HepG2 (cell line): ENCODE data around the gene MEDAG. TPM values are rescaled to one million over a fixed set of nuclear protein-coding genes. Genes with fewer than 3 reads are reported as not detected.
A peak's percentile ranks its signal among the peaks of the same experiment; 100 is the strongest.

ENCODE experiments used
- ATAC-seq: fragments of 200-7000 bp; cut with Tn5 transposase; 3 replicates; pipeline ENCODE4 v1.9.1; 2020; ENCODE audit warnings: mild to moderate bottlenecking, moderate library complexity
- BruUV-seq: library from RNA; stranded (reverse); fragments of 400-500 nt; replicated peaks from 2 replicates; lab custom pipeline; 2021; lab: Mats Ljungman, UMichigan
- CTCF ChIA-PET: fragments of 300-600 bp; formaldehyde crosslinking; extraction: SDS; loops from one replicate; lab custom pipeline; 2021; ENCODE audit warnings: low total read pairs, inconsistent platforms, low intra/inter-chr PET ratio; lab: Yijun Ruan, JAX
- POLR2A ChIA-PET: fragments of 350-600 bp; sonication (Branson Sonifier 250); formaldehyde crosslinking; loops from one replicate; lab custom pipeline; 2020; ENCODE audit warnings: antibody characterized with exemption, inconsistent platforms; lab: Yijun Ruan, JAX
- DNase-seq: peaks from one replicate; pipeline ENCODE4 v3.0.0-alpha.2; 2015; ENCODE audit warnings: low spot score
- FAIRE-seq: peaks from 3 replicates; lab custom pipeline; 2011; peaks lifted over from hg19 to GRCh38; lab: Jason Lieb, UNC
- H2AFZ ChIP-seq: one replicate; pipeline ENCODE4 v1.6.1; 2011; ENCODE audit warnings: low read length, inconsistent platforms
- H3K27ac ChIP-seq: fragments of 300-600 bp; 3 replicates; pipeline ENCODE4 v1.8.0; 2011; ENCODE audit warnings: mixed run types, mild to moderate bottlenecking, mixed read lengths, low read length, inconsistent platforms; ENCODE audit not compliant: insufficient read depth; ENCODE audit errors: extremely low read length
- H3K27me3 ChIP-seq, 2 experiments: fragments of 200-600 bp in 1 of 2; 2 replicates in 1 of 2; 3 replicates in 1 of 2; pipeline versions ENCODE4 v1.6.0 to v1.8.0; 2011; ENCODE audit warnings: low read length in 2 of 2, mild to moderate bottlenecking in 2 of 2, moderate library complexity in 2 of 2, inconsistent platforms in 1 of 2; ENCODE audit not compliant: insufficient read depth in 2 of 2, control insufficient read depth in 1 of 2
- H3K36me3 ChIP-seq, 2 experiments: fragments of 200-600 bp in 1 of 2; replicated peaks in 1 of 2; 2 replicates in 1 of 2; 3 replicates in 1 of 2; pipeline versions ENCODE4 v1.5.1 to v1.8.0; 2011; ENCODE audit warnings: low read length in 2 of 2, inconsistent platforms in 1 of 2; ENCODE audit not compliant: insufficient read depth in 2 of 2, control insufficient read depth in 1 of 2
- H3K4me1 ChIP-seq: 2 replicates; pipeline ENCODE4 v1.5.1; 2012; ENCODE audit warnings: low read length, inconsistent platforms; ENCODE audit not compliant: insufficient read depth
- H3K4me2 ChIP-seq: 2 replicates; pipeline ENCODE4 v1.6.0; 2011; ENCODE audit warnings: low read depth, low read length, inconsistent platforms
- H3K4me3 ChIP-seq, 3 experiments: fragments of 200-600 bp in 1 of 3; sonication (generic), shearing (Covaris generic) in 1 of 3; replicated peaks in 1 of 3; 2 replicates each; pipeline ENCODE4 v1.5.1; 2011 to 2016; ENCODE audit warnings: low read length in 3 of 3, inconsistent platforms in 2 of 3, low read depth in 2 of 3, mild to moderate bottlenecking in 2 of 3, control low read depth in 1 of 3, mixed read lengths in 1 of 3; ENCODE audit not compliant: insufficient read depth in 1 of 3
- H3K79me2 ChIP-seq: one replicate; pipeline ENCODE4 v1.6.1; 2011; ENCODE audit warnings: low read length, inconsistent platforms; ENCODE audit not compliant: insufficient read depth
- H3K9ac ChIP-seq: 2 replicates; pipeline ENCODE4 v1.6.0; 2011; ENCODE audit warnings: mild to moderate bottlenecking, low read depth, low read length, inconsistent platforms; ENCODE audit not compliant: insufficient read depth
- H3K9me3 ChIP-seq: 2 replicates; pipeline ENCODE4 v1.5.1; 2012; ENCODE audit warnings: mild to moderate bottlenecking, low read length
- H4K20me1 ChIP-seq: 2 replicates; pipeline ENCODE4 v1.6.0; 2011; ENCODE audit warnings: inconsistent platforms, mild to moderate bottlenecking, low read length, moderate library complexity; ENCODE audit not compliant: insufficient read depth
- CTCF ChIP-seq: sonication (generic); formaldehyde crosslinking; IDR thresholded peaks from 2 replicates; pipeline ENCODE4 v1.5.0; 2020; ENCODE audit warnings: mild to moderate bottlenecking, missing genetic modification reagents, moderate library complexity
- DMTF1 ChIP-seq: sonication (generic); formaldehyde crosslinking; IDR thresholded peaks from 2 replicates; pipeline ENCODE4 v1.4.0; 2020; ENCODE audit warnings: mild to moderate bottlenecking, missing genetic modification reagents
- ETV6 ChIP-seq: sonication (generic); formaldehyde crosslinking; conservative IDR thresholded peaks from 2 replicates; pipeline ENCODE4 v1.4.0; 2020; ENCODE audit warnings: missing genetic modification reagents
- THAP7 ChIP-seq: sonication (generic); formaldehyde crosslinking; IDR thresholded peaks from 2 replicates; pipeline ENCODE4 v1.8.1; 2023; ENCODE audit warnings: mild to moderate bottlenecking, missing genetic modification reagents
- XRCC5 ChIP-seq: fragments of 200-400 bp; formaldehyde crosslinking; optimal IDR thresholded peaks from 2 replicates; pipeline ENCODE3; 2017; ENCODE audit warnings: mild to moderate bottlenecking, low read length
- ZNF44 ChIP-seq: sonication (generic); formaldehyde crosslinking; IDR thresholded peaks from 2 replicates; pipeline ENCODE4 v1.5.1; 2020; ENCODE audit warnings: mild to moderate bottlenecking, missing genetic modification reagents
- WGBS: methylation state at CpG from one replicate; pipeline ENCODE4 v1.1.6; 2017; ENCODE audit warnings: low lambda C conversion rate; 5-methylcytosine and 5-hydroxymethylcytosine counted together
- in situ Hi-C: cut with HindIII; loops from 2 replicates; pipeline ENCODE4 v1.10.0; 2017; ENCODE audit warnings: low pct_unique_long_range_greater_than_20kb; ENCODE audit not compliant: extremely low pct_ligation_motif_present
- intact Hi-C: fragments of 100-400 bp; cut with micrococcal nuclease; formaldehyde crosslinking; loops from one replicate; pipeline ENCODE4 v1.10.0; 2022; ENCODE audit not compliant: unreplicated experiment
- polyA plus RNA-seq, 8 experiments: library from polyadenylated mRNA; depleted of rRNA in 3 of 8; stranded (reverse) in 7 of 8; unstranded in 1 of 8; fragments of >200 nt; fragmentation: Illumina TruSeq in 4 of 8; extraction: Trizol in 4 of 8; gene quantifications; 2 replicates each; pipeline versions ENCODE4 v1.2.1 to v1.2.3, GENCODE V29; 2011 to 2016; ENCODE audit warnings: low read depth in 4 of 8, missing spikeins in 1 of 8, mixed read lengths in 1 of 8; ENCODE audit not compliant: insufficient read depth in 1 of 8
- total RNA-seq, 5 experiments: library from RNA; depleted of rRNA; stranded (reverse); fragments of >200 nt; fragmentation: Illumina TruSeq; extraction: Trizol; gene quantifications; 2 replicates each; pipeline ENCODE4 v1.2.3, GENCODE V29; 2016; ENCODE audit warnings: low read depth in 1 of 5

The MEDAG gene
- total and polyA plus RNA-seq, 2 of the 13 experiments (the other 11 are each of a cell fraction or from before 2014, with no cell fraction given), result not detected

GRCh38 chr13:30892966-30893365 lies 13.1 kb upstream of the MEDAG start:
- TF ChIP-seq ETV6 (CRISPR knock-in tag) (no peak), XRCC5 (peak; percentile 36), CTCF (CRISPR knock-in tag) (peak; percentile 55), DMTF1 (CRISPR knock-in tag) (no peak), ZNF44 (no peak), THAP7 (CRISPR knock-in tag) (no peak)
- in situ Hi-C loops (no loop called here), intact Hi-C loops (no loop called here)
- ChIA-PET POLR2A (no interaction called here), CTCF (no interaction called here)
- Histone ChIP-seq H3K9me3 (no peaks in the 10 kb centered on the region; the same call in 1 of the 2 replicates), H2AFZ (no peak overlapping the region), H3K36me3 (no peaks in the 10 kb centered on the region), H3K4me2 (no peak overlapping the region), H4K20me1 (no peaks in the 10 kb centered on the region), H3K27me3 (no peaks in the 10 kb centered on the region), H3K9ac (no peak overlapping the region), H3K79me2 (no peaks in the 10 kb centered on the region), H3K27ac (no peak overlapping the region), H3K4me1 (0 out of 2 replicates have a peak, but pooled peaks cover under 1% of the 10 kb centered on the region), H3K4me3 (no peak overlapping the region)
- DNase-seq (peak; percentile 17), ATAC-seq (peak; percentile 84), FAIRE-seq (no peak)
- WGBS, result 0% methylated on average over 5 of the region's 6 CpGs
- BruUV-seq, result no TSS peak
